Uterus (tissue), 4 donors: ENCODE results near the gene ASTN2. TPM values are rescaled to one million over a fixed set of nuclear protein-coding genes. Genes with fewer than 3 reads are reported as not detected.

Experiments
- DNase-seq, 2 donors: peaks; one replicate each; pipeline ENCODE4 v3.0.0-alpha.2; 2019 to 2020
- H3K27ac ChIP-seq, 2 donors: fragments of 200-600 bp; sonication (generic); 1 replicate in 1 of 2; 2 replicates in 1 of 2; pipeline ENCODE4 v1.5.1; 2016 to 2018
- H3K27me3 ChIP-seq, 2 donors: fragments of 200-600 bp; sonication (generic); one replicate each; pipeline ENCODE4 v1.5.1; 2018 to 2019; ENCODE audit warnings: control low read depth in 1 of 2
- H3K36me3 ChIP-seq, 2 donors: fragments of 200-600 bp; sonication (generic); one replicate each; pipeline ENCODE4 v1.5.1; 2019; ENCODE audit warnings: control low read depth in 1 of 2
- H3K4me1 ChIP-seq, 2 donors: fragments of 200-600 bp; sonication (generic); one replicate each; pipeline ENCODE4 v1.5.1; 2018 to 2019; ENCODE audit warnings: control low read depth in 1 of 2
- H3K4me3 ChIP-seq, 2 donors: fragments of 200-600 bp; sonication (generic); 1 replicate in 1 of 2; 2 replicates in 1 of 2; pipeline ENCODE4 v1.5.1; 2018 to 2019; ENCODE audit warnings: mild to moderate bottlenecking in 1 of 2
- H3K9me3 ChIP-seq, 2 donors: fragments of 200-600 bp; sonication (generic); one replicate each; pipeline ENCODE4 v1.5.1; 2019; ENCODE audit warnings: control low read depth in 1 of 2
- CTCF ChIP-seq, 4 experiments: fragments of 200-600 bp in 2 of 4; fragments of 450-650 bp in 2 of 4; sonication (generic) in 2 of 4; IDR thresholded peaks; one replicate each; pipeline ENCODE4 v1.5.1; 2016 to 2019; ENCODE audit warnings: antibody characterized with exemption in 4 of 4, mild to moderate bottlenecking in 2 of 4, moderate library complexity in 1 of 4
- POLR2A ChIP-seq, 2 donors: fragments of 450-650 bp; IDR thresholded peaks; one replicate each; pipeline ENCODE4 v1.6.1; 2016; ENCODE audit warnings: antibody characterized with exemption in 2 of 2, mild to moderate bottlenecking in 1 of 2, moderate library complexity in 1 of 2
- intact Hi-C: fragments of 100-400 bp; cut with DNase I; formaldehyde crosslinking; loops from one replicate; pipeline ENCODE4 v1.15.1; 2023; ENCODE audit warnings: low total_unique reads
- total RNA-seq, 4 donors: library from RNA; depleted of rRNA in 3 of 4; stranded (reverse); fragments of >200 nt in 3 of 4; gene quantifications; one replicate each; pipeline versions ENCODE4 v1.1.0 to v1.2.4, GENCODE V29; 2014 to 2023
- donor health status: DM: yes; HTN: yes; CAD: no.

The ASTN2 gene
- total RNA-seq, 4 donors from 2014 or later: 1.8 to 8.6 (median 6.7) TPM

GRCh38 chr9:116986015-116986414, 428.8 kb downstream of the ASTN2 start:
- H3K4me3 ChIP-seq: no peak overlapping the region
- intact Hi-C loops: no loop called here

GRCh38 chr9:116985596-116985995, 429.3 kb downstream of the ASTN2 start:
- Histone ChIP-seq H3K9me3 (no peaks in the 10 kb centered on the region), H3K36me3 (no peaks in the 10 kb centered on the region), H3K27me3 (no peaks in the 10 kb centered on the region), H3K4me3 (no peak overlapping the region), H3K4me1 (no peaks in the 10 kb centered on the region), H3K27ac (no peak overlapping the region)
- intact Hi-C loops: no loop called here
- no peak for DNase-seq
- TF ChIP-seq POLR2A (IDR thresholded peaks at IDR 0.05): no peak
- no peak for TF ChIP-seq CTCF (IDR thresholded peaks at IDR 0.05)

More at GRCh38 chr9:116986015-116986414, 428.8 kb downstream of the ASTN2 start:
- Histone ChIP-seq H3K36me3 (no peaks in the 10 kb centered on the region), H3K9me3 (no peaks in the 10 kb centered on the region), H3K27me3 (no peaks in the 10 kb centered on the region), H3K4me1 (no peaks in the 10 kb centered on the region), H3K27ac (no peak overlapping the region)
- no peak for TF ChIP-seq POLR2A (IDR thresholded peaks at IDR 0.05)
- no peak for TF ChIP-seq CTCF (IDR thresholded peaks at IDR 0.05)
- DNase-seq: no peak

GRCh38 chr9:116984111-116984510, 430.7 kb downstream of the ASTN2 start:
- Histone ChIP-seq H3K27me3 (no peaks in the 10 kb centered on the region), H3K4me3 (no peak overlapping the region), H3K36me3 (no peaks in the 10 kb centered on the region), H3K27ac (no peak overlapping the region), H3K9me3 (no peaks in the 10 kb centered on the region), H3K4me1 (no peaks in the 10 kb centered on the region)
- no peak for TF ChIP-seq POLR2A (IDR thresholded peaks at IDR 0.05)
- no peak for TF ChIP-seq CTCF (IDR thresholded peaks at IDR 0.05)
- DNase-seq: no peak
- intact Hi-C loops: no loop called here

- H3K4me3 ChIP-seq: no peak overlapping the region
- no peak for DNase-seq
- H3K27ac ChIP-seq: no peak overlapping the region
- intact Hi-C loops: no loop called here
- no peak for TF ChIP-seq CTCF (IDR thresholded peaks at IDR 0.05)
- no peak for TF ChIP-seq POLR2A (IDR thresholded peaks at IDR 0.05)
- no peaks in the 10 kb centered on the region for H3K4me1 ChIP-seq
- H3K9me3 ChIP-seq: no peaks in the 10 kb centered on the region
- no peaks in the 10 kb centered on the region for H3K36me3 ChIP-seq
- no peaks in the 10 kb centered on the region for H3K27me3 ChIP-seq
These were observed 434.2 kb downstream of the ASTN2 start for GRCh38 chr9:116980582-116981120.

GRCh38 chr9:116979456-116979855, 435.4 kb downstream of the ASTN2 start:
- H3K4me1 ChIP-seq: no peaks in the 10 kb centered on the region
- H3K4me3 ChIP-seq: no peak overlapping the region
- H3K36me3 ChIP-seq: no peaks in the 10 kb centered on the region
- intact Hi-C loops: no loop called here
- H3K27ac ChIP-seq: no peak overlapping the region
- no peaks in the 10 kb centered on the region for H3K27me3 ChIP-seq
- no peak for TF ChIP-seq CTCF (IDR thresholded peaks at IDR 0.05)
- no peak for TF ChIP-seq POLR2A (IDR thresholded peaks at IDR 0.05)
- no peaks in the 10 kb centered on the region for H3K9me3 ChIP-seq
- no peak for DNase-seq
